Glomerular visceral epithelial cell (primary cell): ENCODE data around the gene STK32B.

Experiments
- DNase-seq: peaks from one replicate; pipeline ENCODE4 v3.0.0-alpha.2; 2016; ENCODE audit errors: extremely low spot score

Gene STK32B

GRCh38 chr4:5124876-5125275 lies 73.6 kb downstream of the STK32B start:
- DNase-seq, result no peak

- peak; percentile 7 for DNase-seq
These were observed 74.0 kb downstream of the STK32B start for GRCh38 chr4:5125321-5125720.

GRCh38 chr4:5126231-5126630 lies 75.0 kb downstream of the STK32B start:
- no peak for DNase-seq

- DNase-seq, result no peak
These were observed 75.6 kb downstream of the STK32B start for GRCh38 chr4:5126857-5127256.

GRCh38 chr4:5127556-5127955 lies 76.3 kb downstream of the STK32B start:
- DNase-seq, result peak; percentile 61

- no peak for DNase-seq
These were observed 77.3 kb downstream of the STK32B start for GRCh38 chr4:5128569-5128968.

- DNase-seq, result no peak
These were observed 81.9 kb downstream of the STK32B start for GRCh38 chr4:5133201-5133600.

GRCh38 chr4:5133933-5134594 lies 82.8 kb downstream of the STK32B start:
- no peak for DNase-seq

- no peak for DNase-seq
These were observed 83.3 kb downstream of the STK32B start for GRCh38 chr4:5134620-5135019.

- DNase-seq, result no peak
These were observed 85.9 kb downstream of the STK32B start for GRCh38 chr4:5137226-5137625.

GRCh38 chr4:5137927-5138326 lies 86.6 kb downstream of the STK32B start:
- peak; percentile 68 for DNase-seq

GRCh38 chr4:5138389-5138788 lies 87.1 kb downstream of the STK32B start:
- DNase-seq, result no peak

GRCh38 chr4:5139141-5139540 lies 87.9 kb downstream of the STK32B start:
- DNase-seq, result peak; percentile 8

GRCh38 chr4:5141802-5142201 lies 90.5 kb downstream of the STK32B start:
- DNase-seq, result no peak

- DNase-seq, result peak; percentile 35
These were observed 91.4 kb downstream of the STK32B start for GRCh38 chr4:5142726-5143125.

- DNase-seq, result no peak
These were observed 92.1 kb downstream of the STK32B start for GRCh38 chr4:5143306-5143861.

GRCh38 chr4:5143940-5144339 lies 92.7 kb downstream of the STK32B start:
- no peak for DNase-seq

- no peak for DNase-seq
These were observed 93.1 kb downstream of the STK32B start for GRCh38 chr4:5144384-5144783.

GRCh38 chr4:5146248-5146647 lies 95.0 kb downstream of the STK32B start:
- no peak for DNase-seq

GRCh38 chr4:5152521-5152920 lies 101.2 kb downstream of the STK32B start:
- DNase-seq, result no peak

GRCh38 chr4:5156682-5157081 lies 105.4 kb downstream of the STK32B start:
- DNase-seq, result no peak

GRCh38 chr4:5157791-5158770 lies 106.8 kb downstream of the STK32B start:
- no peak for DNase-seq

- DNase-seq, result no peak
These were observed 107.5 kb downstream of the STK32B start for GRCh38 chr4:5158825-5159224.
